H1 (cell line): ENCODE measurements around the gene SLC1A5. TPM values are rescaled to one million over a fixed set of nuclear protein-coding genes. Genes with fewer than 3 reads are reported as not detected.

Source experiments
- polyA plus RNA-seq, 7 experiments: library from polyadenylated mRNA; depleted of rRNA in 3 of 7; stranded (reverse) in 5 of 7; unstranded in 2 of 7; fragments of >200 nt in 5 of 7; fragments of 200-250 nt in 2 of 7; gene quantifications; 1 replicate in 5 of 7; 2 replicates in 1 of 7; 4 replicates in 1 of 7; pipeline versions ENCODE4 v1.2.1 to v1.2.3, GENCODE V29; 2011 to 2013; ENCODE audit warnings: missing spikeins in 2 of 7, mixed read lengths in 2 of 7
- total RNA-seq: library from RNA; stranded (reverse); fragmentation: NEBNext Ultra II Directional; extraction: Animal tissue kit (Norgen Biotek cat#: 25700); gene quantifications from 2 replicates; pipeline ENCODE4 v1.2.1, GENCODE V29; 2021
- TF ChIP-seq, protein P1 (sequence below): IDR thresholded peaks from 2 replicates; pipeline ENCODE4 v1.6.1; 2011; ENCODE audit warnings: low read depth, mild to moderate bottlenecking, low read length; ENCODE audit not compliant: insufficient read depth

Gene SLC1A5
- total and polyA plus RNA-seq, 2 of the 8 experiments (the other 6 are each of a cell fraction or from before 2014, with no cell fraction given): 291 to 351 TPM

- TF ChIP-seq, protein P1, sequence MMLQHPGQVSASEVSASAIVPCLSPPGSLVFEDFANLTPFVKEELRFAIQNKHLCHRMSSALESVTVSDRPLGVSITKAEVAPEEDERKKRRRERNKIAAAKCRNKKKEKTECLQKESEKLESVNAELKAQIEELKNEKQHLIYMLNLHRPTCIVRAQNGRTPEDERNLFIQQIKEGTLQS: no peak
Observed at GRCh38 chr19:46815833-46816627, 27.6 kb upstream of the SLC1A5 start (continued).
